AG04449 (cell line): ENCODE measurements around the gene HTR3E.

ENCODE experiments used
- CTCF ChIA-PET: fragments of 350-600 bp; formaldehyde crosslinking; extraction: SDS; loops from one replicate; lab custom pipeline; 2021; ENCODE audit warnings: antibody characterized with exemption; lab: Yijun Ruan, JAX
- POLR2A ChIA-PET: fragments of 400-600, 350-600 bp; formaldehyde crosslinking; extraction: SDS; loops from one replicate; lab custom pipeline; 2020; ENCODE audit warnings: antibody characterized with exemption, inconsistent platforms; lab: Yijun Ruan, JAX
- DNase-seq: peaks from one replicate; pipeline ENCODE4 v3.0.0-alpha.2; 2010; ENCODE audit warnings: low read depth, low spot score
- H3K4me3 ChIP-seq: 2 replicates; pipeline ENCODE4 v1.5.1; 2011; ENCODE audit warnings: low read depth, mild to moderate bottlenecking, control low read depth, low read length
- TF ChIP-seq, protein P1 (sequence below): IDR thresholded peaks from one replicate; pipeline ENCODE4 v1.5.1; 2011; ENCODE audit warnings: mild to moderate bottlenecking, moderate library complexity, low read length, control low read depth, inconsistent platforms; ENCODE audit not compliant: insufficient read depth; ENCODE audit errors: missing control alignments

Gene HTR3E

DNA sequence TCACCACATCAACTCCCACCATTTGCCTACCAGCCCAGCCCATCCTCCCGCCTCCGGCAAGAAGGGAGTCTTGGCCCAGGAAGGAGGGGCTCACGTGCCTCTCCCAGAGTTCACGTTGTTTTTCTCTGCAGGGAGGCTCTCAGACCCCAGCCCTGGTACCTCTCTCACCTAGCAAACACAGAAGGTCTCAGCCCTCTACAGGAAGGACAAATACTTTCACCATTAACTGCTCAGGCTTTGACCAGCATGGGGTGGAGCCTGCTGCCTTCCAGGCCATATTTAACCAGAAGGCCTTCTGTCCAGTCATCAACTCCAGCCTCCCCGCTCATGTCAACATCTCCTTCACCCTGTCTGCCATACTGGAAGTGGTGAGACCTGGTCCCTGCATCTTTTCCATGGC, 19.0 kb upstream of the HTR3E start:
- DNase-seq: no peak
- TF ChIP-seq, protein P1, sequence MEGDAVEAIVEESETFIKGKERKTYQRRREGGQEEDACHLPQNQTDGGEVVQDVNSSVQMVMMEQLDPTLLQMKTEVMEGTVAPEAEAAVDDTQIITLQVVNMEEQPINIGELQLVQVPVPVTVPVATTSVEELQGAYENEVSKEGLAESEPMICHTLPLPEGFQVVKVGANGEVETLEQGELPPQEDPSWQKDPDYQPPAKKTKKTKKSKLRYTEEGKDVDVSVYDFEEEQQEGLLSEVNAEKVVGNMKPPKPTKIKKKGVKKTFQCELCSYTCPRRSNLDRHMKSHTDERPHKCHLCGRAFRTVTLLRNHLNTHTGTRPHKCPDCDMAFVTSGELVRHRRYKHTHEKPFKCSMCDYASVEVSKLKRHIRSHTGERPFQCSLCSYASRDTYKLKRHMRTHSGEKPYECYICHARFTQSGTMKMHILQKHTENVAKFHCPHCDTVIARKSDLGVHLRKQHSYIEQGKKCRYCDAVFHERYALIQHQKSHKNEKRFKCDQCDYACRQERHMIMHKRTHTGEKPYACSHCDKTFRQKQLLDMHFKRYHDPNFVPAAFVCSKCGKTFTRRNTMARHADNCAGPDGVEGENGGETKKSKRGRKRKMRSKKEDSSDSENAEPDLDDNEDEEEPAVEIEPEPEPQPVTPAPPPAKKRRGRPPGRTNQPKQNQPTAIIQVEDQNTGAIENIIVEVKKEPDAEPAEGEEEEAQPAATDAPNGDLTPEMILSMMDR: no peak
- POLR2A ChIA-PET: no interaction called here
- no peak overlapping the region for H3K4me3 ChIP-seq
- CTCF ChIA-PET: no interaction called here

DNA sequence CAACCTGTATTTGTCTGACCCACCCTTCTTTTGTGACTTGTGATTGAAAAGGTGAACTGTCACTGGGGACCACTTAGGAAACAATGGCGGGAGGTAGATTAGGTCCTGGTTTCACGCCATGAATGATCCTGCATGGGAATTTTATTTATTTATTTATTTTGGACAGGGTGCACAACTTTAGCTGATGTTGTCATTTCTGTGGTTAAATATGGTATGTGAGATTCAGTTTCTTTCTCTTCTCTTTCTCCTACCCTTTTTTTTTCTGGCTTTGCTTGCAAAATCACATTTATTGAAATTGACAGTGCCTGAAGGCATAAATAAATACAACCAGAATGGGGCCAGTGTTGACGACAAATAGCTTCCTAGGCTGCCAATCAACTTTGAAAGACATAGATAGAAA, 18.0 kb upstream of the HTR3E start:
- ChIA-PET POLR2A (no interaction called here), CTCF (interaction anchor here (0.9 kb wide), 1 partner anchor 57 kb away, joined by 3 read pairs; the partner anchor contains the start of gene EIF2B5)
- H3K4me3 ChIP-seq: no peak overlapping the region
- TF ChIP-seq, protein P1: no peak
- DNase-seq: no peak

DNA sequence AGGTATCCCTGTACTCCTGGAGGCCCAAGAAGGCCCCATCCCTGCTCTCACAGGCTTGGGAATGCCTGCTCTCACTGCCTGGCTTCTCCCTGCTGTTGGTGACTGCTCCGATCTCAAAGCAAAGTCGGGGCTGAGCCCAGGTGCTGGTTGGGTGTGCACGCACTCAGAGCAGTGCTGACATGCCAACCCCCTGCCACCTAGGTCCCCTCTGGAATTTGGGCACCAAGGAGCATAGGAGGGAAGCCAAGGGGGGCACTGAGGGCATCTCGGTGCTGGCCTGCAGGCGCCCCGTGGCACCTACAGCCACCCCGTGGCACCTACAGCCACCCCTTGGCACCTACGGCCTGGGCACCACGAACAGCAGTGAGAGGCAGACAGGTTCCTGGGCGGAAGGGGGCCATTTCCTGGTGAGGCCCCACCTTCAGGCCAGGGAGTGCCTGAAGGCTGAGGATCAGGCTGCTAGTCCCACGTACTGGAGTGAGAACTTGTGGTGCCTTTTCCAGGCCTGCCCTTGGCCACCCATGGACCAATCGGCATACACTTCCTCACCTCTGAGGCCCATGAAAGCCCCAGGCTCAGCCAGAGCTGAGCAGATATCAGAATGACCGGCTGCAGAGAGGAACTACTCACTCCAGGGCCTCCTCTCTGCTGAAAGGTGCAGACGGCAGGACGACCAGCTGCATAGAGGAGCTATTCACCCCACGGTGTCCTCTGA, 15.6 kb upstream of the HTR3E start:
- no peak for DNase-seq
- ChIA-PET CTCF (no interaction called here), POLR2A (no interaction called here)
- TF ChIP-seq, protein P1: no peak
- H3K4me3 ChIP-seq: no peak overlapping the region

DNA sequence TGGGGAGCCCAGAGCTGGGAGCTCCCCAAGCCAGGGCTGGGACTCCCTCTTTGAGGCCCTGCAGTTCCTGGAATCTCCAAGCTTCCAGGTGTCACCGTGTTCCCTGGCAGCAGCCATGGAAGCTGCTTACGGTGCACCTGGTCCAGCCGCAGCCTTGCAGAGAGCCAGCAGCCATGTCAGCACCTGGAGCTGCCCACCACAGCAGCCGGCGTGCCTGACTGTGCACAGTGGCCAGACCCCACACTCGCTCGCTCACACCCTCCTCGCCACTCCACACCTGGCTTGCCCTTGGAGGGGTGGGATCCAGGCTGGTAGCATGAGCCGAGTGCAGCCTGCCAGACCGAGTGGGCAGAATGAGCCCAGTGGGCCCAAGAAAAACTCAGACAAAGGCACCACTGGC, 14.8 kb upstream of the HTR3E start:
- H3K4me3 ChIP-seq: no peak overlapping the region
- CTCF ChIA-PET: no interaction called here
- POLR2A ChIA-PET: interaction anchor here (0.6 kb wide), 1 partner anchor 693 kb away, joined by 3 read pairs; no protein-coding TSS in a partner anchor
- DNase-seq: no peak
- TF ChIP-seq, protein P1: no peak

DNA sequence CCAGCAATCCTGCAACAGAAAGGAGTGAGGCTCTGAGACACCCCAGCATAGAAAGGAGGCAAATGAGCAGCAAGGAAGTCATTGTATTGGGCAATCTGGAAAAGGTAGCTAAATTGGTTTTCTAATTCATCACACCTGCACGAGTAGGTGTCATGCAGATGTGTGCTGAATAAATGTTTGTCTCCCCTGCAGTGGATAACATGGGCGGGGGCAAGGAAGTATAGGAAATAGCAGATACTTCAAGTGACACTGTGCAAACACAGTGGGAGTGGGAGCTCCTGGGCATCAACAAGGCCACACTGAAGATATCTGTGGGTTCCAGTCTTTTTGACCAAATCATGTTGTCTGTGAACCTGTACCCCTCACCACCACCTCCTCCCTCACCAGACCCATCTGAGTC, 14.4 kb upstream of the HTR3E start:
- TF ChIP-seq, protein P1: no peak
- ChIA-PET CTCF (no interaction called here), POLR2A (interaction anchor here (0.6 kb wide), 1 partner anchor 692 kb away, joined by 3 read pairs; no protein-coding TSS in a partner anchor)
- no peak for DNase-seq
- no peak overlapping the region for H3K4me3 ChIP-seq

DNA sequence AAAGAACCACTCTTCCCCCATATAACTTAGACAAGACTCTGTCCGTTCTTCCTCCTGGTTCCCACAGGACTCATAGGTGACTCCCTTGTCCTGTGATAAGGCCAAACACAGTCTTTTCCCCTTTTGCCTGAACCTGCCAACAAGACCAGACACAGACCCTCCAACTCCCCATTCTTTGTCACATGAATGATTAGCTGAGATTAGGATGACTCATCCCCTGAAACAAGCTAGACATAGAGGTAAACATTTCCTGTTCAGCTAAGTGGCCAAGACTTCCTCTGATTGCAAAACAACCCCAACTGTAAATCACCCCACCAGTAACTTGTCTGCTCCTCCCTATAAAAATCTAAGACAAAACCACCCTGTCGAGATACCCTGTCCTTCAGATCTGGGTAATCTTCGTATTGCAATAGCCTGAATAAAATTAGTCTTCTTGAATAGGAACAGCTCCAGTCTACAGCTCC, 11.4 kb upstream of the HTR3E start:
- TF ChIP-seq, protein P1: no peak
- DNase-seq: no peak
- no peak overlapping the region for H3K4me3 ChIP-seq
- ChIA-PET CTCF (no interaction called here), POLR2A (no interaction called here)
